Bronchial epithelial cell (primary cell): Measurements from ENCODE around the gene MED12L. TPM values are rescaled to one million over a fixed set of nuclear protein-coding genes. Genes with fewer than 3 reads are reported as not detected.
A peak's percentile ranks its signal among the peaks of the same experiment; 100 is the strongest.

Experiments used
- DNase-seq: peaks from one replicate; pipeline ENCODE4 v3.0.0-alpha.2; 2010; ENCODE audit warnings: low read depth
- FAIRE-seq: peaks from 2 replicates; lab custom pipeline; 2011; peaks lifted over from hg19 to GRCh38; lab: Jason Lieb, UNC
- H3K27me3 ChIP-seq: 2 replicates; pipeline ENCODE4 v1.5.1; 2011; ENCODE audit warnings: low read length; ENCODE audit not compliant: control insufficient read depth, insufficient read depth
- H3K36me3 ChIP-seq: 2 replicates; pipeline ENCODE4 v1.5.1; 2011; ENCODE audit warnings: low read length; ENCODE audit not compliant: control insufficient read depth, insufficient read depth
- H3K4me3 ChIP-seq: 2 replicates; pipeline ENCODE4 v1.5.1; 2011; ENCODE audit warnings: mild to moderate bottlenecking, low read depth, low read length, control low read depth
- CTCF ChIP-seq: IDR thresholded peaks from 2 replicates; pipeline ENCODE4 v1.5.1; 2011; ENCODE audit warnings: mild to moderate bottlenecking, moderate library complexity, low read length, control low read depth, inconsistent platforms; ENCODE audit not compliant: insufficient read depth, severe bottlenecking
- total RNA-seq: library from RNA; depleted of rRNA; stranded (reverse); fragments of >200 nt; gene quantifications from 2 replicates; pipeline ENCODE4 v1.2.1, GENCODE V29; 2014

Gene MED12L
- total RNA-seq, 1 donor from 2014 or later: 0.26 TPM

DNA sequence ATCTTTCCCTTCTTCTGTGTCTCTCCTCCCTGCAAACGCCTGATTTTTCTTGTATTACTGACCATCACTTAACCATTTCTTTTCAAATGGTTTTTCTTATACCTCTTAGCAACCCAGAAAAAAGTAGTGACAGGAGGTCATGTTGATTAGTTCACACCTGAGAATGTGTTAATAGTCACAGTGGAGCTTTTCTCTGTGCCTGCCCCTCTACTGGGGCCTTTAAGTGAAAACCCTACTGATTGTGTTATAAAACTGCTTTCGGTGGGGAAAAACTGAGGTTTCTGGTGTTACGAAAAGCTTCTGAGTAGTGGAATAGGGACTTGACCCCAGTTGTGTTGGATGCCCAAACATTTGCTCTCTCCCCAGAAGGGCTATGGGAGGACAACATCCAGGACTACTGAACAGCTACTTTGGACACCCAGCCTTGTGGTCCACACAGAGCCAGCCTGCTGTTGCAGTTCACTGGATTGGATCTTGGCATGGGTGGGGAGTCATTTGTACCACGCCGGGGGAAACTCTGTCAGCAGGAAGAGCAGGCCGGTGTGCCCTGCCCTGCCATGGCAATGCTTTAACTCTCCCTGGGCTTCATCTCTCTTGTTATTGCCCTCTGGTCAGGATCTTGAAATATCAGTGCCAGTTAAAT lies 220.8 kb downstream of the MED12L start:
- DNase-seq (no peak), FAIRE-seq (no peak)
- Histone ChIP-seq H3K4me3 (no peak overlapping the region), H3K27me3 (no peaks in the 10 kb centered on the region), H3K36me3 (peaks cover 4% of the 10 kb centered on the region)
- TF ChIP-seq CTCF: no peak

- Histone ChIP-seq H3K4me3 (no peak overlapping the region), H3K36me3 (peaks cover 6% of the 10 kb centered on the region), H3K27me3 (no peaks in the 10 kb centered on the region)
- FAIRE-seq (no peak), DNase-seq (peak; percentile 72)
- no peak for TF ChIP-seq CTCF
Observed at GRCh38 chr3:151307131-151307530, 221.7 kb downstream of the MED12L start.

DNA sequence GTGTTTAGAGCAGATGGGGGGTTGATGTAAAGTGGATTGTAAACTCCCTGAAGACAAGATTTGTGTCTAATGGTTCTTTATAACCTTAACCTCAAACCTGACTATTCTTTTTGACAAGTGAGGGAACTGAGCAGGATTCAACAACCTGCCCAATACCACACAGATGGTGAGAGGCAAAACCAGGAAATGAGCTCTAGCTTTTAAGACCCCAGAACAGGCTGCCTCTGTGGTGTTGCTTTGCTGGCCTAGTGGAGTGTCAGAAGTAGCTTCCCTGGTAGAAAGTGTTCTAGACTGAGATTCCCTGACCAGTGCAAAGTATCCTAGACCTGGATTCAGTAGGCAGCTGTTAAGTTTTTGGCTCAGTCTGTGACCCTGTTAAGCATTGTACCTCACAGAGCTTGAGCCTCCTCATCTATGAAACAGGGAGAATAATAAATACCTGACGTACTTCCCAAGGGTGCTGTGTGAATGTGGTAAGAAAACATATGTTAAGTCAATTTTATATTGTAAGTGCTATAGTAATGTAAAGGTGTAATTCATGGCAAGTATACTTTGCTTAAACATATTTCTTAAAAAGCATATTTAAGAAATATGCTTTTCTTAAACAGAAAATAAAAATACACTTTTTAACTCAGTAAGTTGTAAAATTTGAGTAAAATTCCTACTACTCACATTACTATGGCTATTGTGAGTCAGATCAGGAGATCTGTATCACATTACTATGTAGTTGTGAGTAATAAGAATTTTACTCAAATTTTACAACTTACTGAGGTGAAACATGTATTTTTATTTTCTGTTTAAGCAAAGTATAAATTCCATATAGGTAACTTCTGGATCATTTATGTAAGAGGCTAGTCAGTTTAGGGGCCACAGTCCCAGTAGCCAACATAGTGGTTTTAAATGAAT lies 222.4 kb downstream of the MED12L start:
- peaks cover 6% of the 10 kb centered on the region for H3K36me3 ChIP-seq
- DNase-seq (peak; percentile 65), FAIRE-seq (no peak)
- no peak overlapping the region for H3K4me3 ChIP-seq
- H3K27me3 ChIP-seq: no peaks in the 10 kb centered on the region
- no peak for TF ChIP-seq CTCF

DNA sequence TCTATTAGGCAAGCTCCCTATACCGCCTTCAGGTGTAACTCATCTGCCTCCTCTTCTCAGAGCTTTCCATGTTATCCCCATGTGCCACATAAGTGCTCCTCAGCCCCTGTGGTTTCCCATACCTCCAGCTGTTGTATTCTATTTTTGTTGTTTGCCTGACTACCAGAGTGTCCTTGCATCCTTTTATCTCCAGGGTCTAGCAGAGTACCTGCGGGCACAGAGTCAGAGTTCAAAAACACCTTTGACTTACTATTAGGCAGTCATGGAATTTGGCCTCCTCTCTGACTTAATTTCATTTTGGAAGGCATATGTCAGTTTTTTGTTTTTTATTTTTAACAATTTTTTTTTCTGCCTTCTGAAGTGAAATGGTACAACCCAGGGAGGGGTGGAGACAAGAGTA lies 224.1 kb downstream of the MED12L start:
- no peak for DNase-seq
- Histone ChIP-seq H3K36me3 (peaks cover 3% of the 10 kb centered on the region), H3K27me3 (no peaks in the 10 kb centered on the region), H3K4me3 (no peak overlapping the region)
- TF ChIP-seq CTCF: no peak
- FAIRE-seq: no peak

DNA sequence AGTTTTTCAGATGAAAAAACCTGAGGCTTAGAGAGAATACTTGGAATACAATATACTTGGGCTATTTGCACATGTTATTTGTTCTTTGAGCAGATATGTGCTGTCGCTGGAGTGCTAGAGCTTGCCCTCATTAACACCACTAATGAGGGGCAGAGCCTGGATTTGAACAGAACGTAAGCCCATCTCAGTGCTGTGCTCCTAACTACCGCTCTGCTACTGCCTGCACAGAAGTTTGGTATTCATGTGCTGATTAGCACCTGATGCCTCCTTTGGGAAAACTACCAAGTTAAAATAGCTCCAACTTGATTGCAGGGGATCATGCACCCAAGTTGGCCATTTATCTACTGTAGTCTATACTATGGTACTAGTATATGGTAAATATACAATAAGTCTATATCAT lies 227.5 kb downstream of the MED12L start:
- no peak for TF ChIP-seq CTCF
- H3K36me3 ChIP-seq: peaks cover 3% of the 10 kb centered on the region
- H3K4me3 ChIP-seq: peak overlapping the region; percentile 0
- H3K27me3 ChIP-seq: no peaks in the 10 kb centered on the region
- no peak for FAIRE-seq
- no peak for DNase-seq
